Activated CD4-positive, alpha-beta memory T cell treated with anti-CD3 and anti-CD28 coated beads, Interleukin-2, amount 10 ng/mL, durations not matched to agents 7 days and 5 days (primary cell): ENCODE results near the gene MRLN. TPM values are rescaled to one million over a fixed set of nuclear protein-coding genes. Genes with fewer than 3 reads are reported as not detected.
"Not testable (repeated sequence)": the region's sequence is repeated elsewhere in the genome, so short reads cannot be mapped to it uniquely, and the experiment has no call there.

Source experiments
- CTCF ChIA-PET: fragments of 350-600 bp; sonication (Branson Sonifier 250); formaldehyde crosslinking; loops from one replicate; lab custom pipeline; 2021; ENCODE audit warnings: antibody characterized with exemption, inconsistent platforms; lab: Charles Lee
- POLR2A ChIA-PET: fragments of 350-600 bp; sonication (Branson Sonifier 250); formaldehyde crosslinking; loops from one replicate; lab custom pipeline; 2021; ENCODE audit warnings: antibody characterized with exemption; lab: Charles Lee
- DNase-seq: peaks from one replicate; pipeline ENCODE4 v3.0.0-alpha.2; 2020
- H3K27ac Mint-ChIP-seq: one replicate; pipeline ENCODE4 v1.8.0; 2021; ENCODE audit warnings: mild to moderate bottlenecking, mixed read lengths
- H3K27me3 Mint-ChIP-seq: one replicate; pipeline ENCODE4 v1.8.0; 2021; ENCODE audit warnings: mixed read lengths
- H3K36me3 Mint-ChIP-seq: one replicate; pipeline ENCODE4 v1.8.0; 2021; ENCODE audit warnings: low read depth, mixed read lengths
- H3K4me1 Mint-ChIP-seq: one replicate; pipeline ENCODE4 v1.8.0; 2021; ENCODE audit warnings: mixed read lengths
- H3K4me3 Mint-ChIP-seq: one replicate; pipeline ENCODE4 v1.8.0; 2021; ENCODE audit warnings: mild to moderate bottlenecking, mixed read lengths
- H3K9me3 Mint-ChIP-seq: one replicate; pipeline ENCODE4 v1.8.0; 2021; ENCODE audit warnings: mixed read lengths
- total RNA-seq, 2 experiments: library from RNA; stranded (reverse); gene quantifications; one replicate each; pipeline ENCODE4 v1.2.3, GENCODE V29; 2021

MRLN gene
- not detected for total RNA-seq

DNA sequence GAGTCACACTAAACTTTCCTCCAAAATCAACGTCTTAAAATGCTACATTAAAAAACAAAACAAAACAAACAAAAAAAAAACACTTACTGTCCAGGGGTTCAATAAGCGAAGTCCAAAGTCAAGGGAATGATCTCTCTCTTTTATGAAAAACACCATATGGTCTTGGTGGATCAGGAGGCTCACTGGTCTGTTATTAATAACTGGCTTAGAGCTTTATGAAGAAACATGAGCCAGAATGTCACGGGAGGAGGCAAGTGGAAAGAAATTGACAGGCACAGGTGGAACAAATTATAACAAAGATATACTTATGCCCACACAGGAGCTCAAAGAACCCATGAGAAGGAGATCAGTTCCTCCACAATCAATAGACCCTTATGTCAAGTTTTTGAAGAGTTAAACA, at the start of gene MRLN:
TSS of gene MRLN (minus strand) at position 189 of the 400 bp plus-strand sequence.
- no peak for DNase-seq
- H3K36me3 Mint-ChIP-seq, result no peaks in the 10 kb centered on the region
- no peak within 1 kb of the TSS for H3K27ac Mint-ChIP-seq
- no peak within 1 kb of the TSS for H3K4me3 Mint-ChIP-seq
- no peaks in the 10 kb centered on the region for H3K9me3 Mint-ChIP-seq
- CTCF ChIA-PET, result no interaction called here
- POLR2A ChIA-PET, result no interaction called here
- H3K4me1 Mint-ChIP-seq, result no peaks in the 10 kb centered on the region
- H3K27me3 Mint-ChIP-seq, result peaks cover 10% of the 10 kb centered on the region

DNA sequence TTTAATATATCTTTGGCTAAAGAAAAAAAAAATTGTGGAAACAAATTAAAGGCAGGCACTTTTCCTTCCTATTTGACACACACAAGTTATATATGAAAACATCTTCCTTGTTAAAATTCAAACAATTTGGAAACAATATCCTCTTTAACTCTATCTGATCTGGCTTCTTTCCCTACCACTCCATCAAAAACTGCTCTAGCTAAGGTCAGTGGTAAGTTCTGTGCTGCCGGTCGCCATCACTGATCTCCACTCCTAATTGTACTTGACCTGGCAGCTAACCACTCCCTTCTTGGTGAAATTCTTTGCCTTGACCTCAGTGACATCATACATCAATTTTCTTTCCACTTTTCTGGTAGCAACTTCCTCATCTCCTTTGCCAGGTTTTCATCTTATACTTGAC, 47.9 kb upstream of the MRLN start:
- H3K27ac Mint-ChIP-seq, result no peak overlapping the region
- H3K9me3 Mint-ChIP-seq, result no peaks in the 10 kb centered on the region
- no peak for DNase-seq
- CTCF ChIA-PET, result interaction anchor here (3.6 kb wide), 1 partner anchor 8 kb away, joined by 14 read pairs; no protein-coding TSS in a partner anchor
- H3K27me3 Mint-ChIP-seq, result no peaks in the 10 kb centered on the region
- peaks cover 52% of the 10 kb centered on the region for H3K36me3 Mint-ChIP-seq
- POLR2A ChIA-PET, result no interaction called here
- H3K4me3 Mint-ChIP-seq, result no peak overlapping the region
- peaks cover 3% of the 10 kb centered on the region for H3K4me1 Mint-ChIP-seq

GRCh38 chr10:59799421-59799820, 46.2 kb upstream of the MRLN start:
- no peaks in the 10 kb centered on the region for H3K27me3 Mint-ChIP-seq
- ChIA-PET POLR2A (interaction anchor here (1.2 kb wide), 1 partner anchor 20 kb away, joined by 3 read pairs; no protein-coding TSS in a partner anchor), CTCF (interaction anchor here (0.5 to 3.6 kb wide), 3 partner anchors 9 to 173 kb away, joined by 5 to 14 read pairs (median 7); no protein-coding TSS in a partner anchor)
- DNase-seq, result no peak
- no peaks in the 10 kb centered on the region for H3K9me3 Mint-ChIP-seq
- H3K36me3 Mint-ChIP-seq, result peaks cover 57% of the 10 kb centered on the region
- peaks cover 3% of the 10 kb centered on the region for H3K4me1 Mint-ChIP-seq
- no peak overlapping the region for H3K4me3 Mint-ChIP-seq
- H3K27ac Mint-ChIP-seq, result no peak overlapping the region

DNA sequence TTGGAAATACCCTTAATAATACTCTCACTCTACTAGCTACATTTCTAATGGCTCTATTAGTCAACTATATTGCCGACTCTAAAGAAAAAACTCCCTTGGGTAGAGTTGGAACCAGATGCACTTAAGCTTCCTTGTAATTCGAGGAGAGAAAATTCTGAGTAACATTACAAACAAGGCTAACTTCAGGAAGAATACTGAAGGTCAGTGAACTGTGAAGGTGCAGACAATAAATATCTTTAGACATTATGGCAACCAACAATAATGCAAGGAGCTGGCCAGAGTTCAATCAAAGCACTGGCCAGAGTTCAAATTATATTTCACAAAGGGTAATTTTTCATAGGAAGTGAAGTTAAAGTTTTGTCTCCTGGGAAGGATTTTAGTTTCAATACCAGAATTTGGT, 40.7 kb upstream of the MRLN start:
- Mint-ChIP-seq H3K9me3 (no peaks in the 10 kb centered on the region), H3K36me3 (peaks cover 59% of the 10 kb centered on the region), H3K27me3 (no peaks in the 10 kb centered on the region), H3K4me1 (no peaks in the 10 kb centered on the region), H3K27ac (no peak overlapping the region), H3K4me3 (no peak overlapping the region)
- ChIA-PET POLR2A (interaction anchor here (1.4 kb wide), 1 partner anchor 13 kb away, joined by 3 read pairs; no protein-coding TSS in a partner anchor), CTCF (no interaction called here)
- DNase-seq, result no peak

- H3K9me3 Mint-ChIP-seq, result no peaks in the 10 kb centered on the region
- DNase-seq, result no peak
- no peak overlapping the region for H3K4me3 Mint-ChIP-seq
- no peaks in the 10 kb centered on the region for H3K4me1 Mint-ChIP-seq
- H3K27me3 Mint-ChIP-seq, result no peaks in the 10 kb centered on the region
- ChIA-PET POLR2A (no interaction called here), CTCF (interaction anchor here (0.7 kb wide), 1 partner anchor 334 kb away, joined by 3 read pairs; no protein-coding TSS in a partner anchor)
- peaks cover 52% of the 10 kb centered on the region for H3K36me3 Mint-ChIP-seq
- no peak overlapping the region for H3K27ac Mint-ChIP-seq
Measured at GRCh38 chr10:59792812-59793211, 39.6 kb upstream of the MRLN start.

GRCh38 chr10:59791601-59792000, 38.3 kb upstream of the MRLN start:
- H3K27me3 Mint-ChIP-seq, result no peaks in the 10 kb centered on the region
- no peak overlapping the region for H3K4me3 Mint-ChIP-seq
- peaks cover 43% of the 10 kb centered on the region for H3K36me3 Mint-ChIP-seq
- no peaks in the 10 kb centered on the region for H3K9me3 Mint-ChIP-seq
- ChIA-PET POLR2A (no interaction called here), CTCF (no interaction called here)
- no peak for DNase-seq
- no peaks in the 10 kb centered on the region for H3K4me1 Mint-ChIP-seq
- no peak overlapping the region for H3K27ac Mint-ChIP-seq

DNA sequence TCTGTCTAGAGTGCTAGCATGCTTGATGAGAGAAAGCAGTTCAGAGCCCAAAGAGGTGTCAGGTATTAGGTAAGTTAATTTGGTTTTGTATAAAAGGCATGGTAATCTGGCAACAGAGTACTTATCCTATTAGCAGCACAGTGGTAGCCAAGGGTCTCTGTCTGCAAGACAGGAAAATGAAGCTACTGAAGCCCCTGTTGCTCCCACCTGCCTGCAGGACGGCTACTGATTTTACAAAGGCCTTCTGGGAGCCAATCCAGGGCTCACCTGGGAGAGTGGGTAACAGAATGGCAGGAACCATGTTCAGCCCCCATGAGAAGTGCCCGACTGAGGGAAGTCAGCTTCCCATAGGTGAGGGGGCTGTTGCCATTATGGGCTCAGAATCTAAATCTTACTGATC, 36.8 kb upstream of the MRLN start:
- H3K4me1 Mint-ChIP-seq, H3K27me3 Mint-ChIP-seq, H3K27ac Mint-ChIP-seq, CTCF ChIA-PET, POLR2A ChIA-PET, DNase-seq, H3K9me3 Mint-ChIP-seq, H3K4me3 Mint-ChIP-seq: not testable (repeated sequence)
- peaks cover 34% of the 10 kb centered on the region for H3K36me3 Mint-ChIP-seq

GRCh38 chr10:59788914-59789313, 35.7 kb upstream of the MRLN start:
- POLR2A ChIA-PET, H3K4me3 Mint-ChIP-seq, CTCF ChIA-PET, DNase-seq, H3K4me1 Mint-ChIP-seq, H3K27ac Mint-ChIP-seq, H3K27me3 Mint-ChIP-seq, H3K9me3 Mint-ChIP-seq: not testable (repeated sequence)
- H3K36me3 Mint-ChIP-seq, result peaks cover 23% of the 10 kb centered on the region

- H3K27me3 Mint-ChIP-seq, CTCF ChIA-PET, POLR2A ChIA-PET, H3K9me3 Mint-ChIP-seq, H3K4me1 Mint-ChIP-seq, H3K4me3 Mint-ChIP-seq, H3K36me3 Mint-ChIP-seq, H3K27ac Mint-ChIP-seq, DNase-seq: not testable (repeated sequence)
Measured at GRCh38 chr10:59787032-59787431, 33.8 kb upstream of the MRLN start.

DNA sequence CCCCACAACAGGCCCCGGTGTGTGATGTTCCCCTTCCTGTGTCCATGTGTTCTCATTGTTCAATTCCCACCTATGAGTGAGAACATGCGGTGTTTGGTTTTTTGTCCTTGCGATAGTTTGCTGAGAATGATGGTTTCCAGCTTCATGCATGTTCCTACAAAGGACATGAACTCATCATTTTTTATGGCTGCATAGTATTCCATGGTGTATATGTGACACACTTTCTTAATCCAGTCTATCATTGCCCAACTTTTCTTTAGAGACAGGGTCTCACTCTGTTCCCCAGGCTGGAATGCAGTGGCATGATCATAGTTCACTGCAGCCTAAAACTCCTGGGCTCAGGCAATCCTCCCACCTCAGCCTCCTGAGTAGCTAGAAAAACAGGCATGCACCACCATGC, 32.2 kb upstream of the MRLN start:
- H3K9me3 Mint-ChIP-seq, H3K27ac Mint-ChIP-seq, DNase-seq, H3K27me3 Mint-ChIP-seq, CTCF ChIA-PET, H3K36me3 Mint-ChIP-seq, H3K4me1 Mint-ChIP-seq, H3K4me3 Mint-ChIP-seq: not testable (repeated sequence)
- POLR2A ChIA-PET, result interaction anchor here (0.6 kb wide), 1 partner anchor 591 kb away, joined by 3 read pairs; no protein-coding TSS in a partner anchor

GRCh38 chr10:59781511-59781910, 28.3 kb upstream of the MRLN start:
- H3K27ac Mint-ChIP-seq, result no peak overlapping the region
- no peaks in the 10 kb centered on the region for H3K4me1 Mint-ChIP-seq

DNA sequence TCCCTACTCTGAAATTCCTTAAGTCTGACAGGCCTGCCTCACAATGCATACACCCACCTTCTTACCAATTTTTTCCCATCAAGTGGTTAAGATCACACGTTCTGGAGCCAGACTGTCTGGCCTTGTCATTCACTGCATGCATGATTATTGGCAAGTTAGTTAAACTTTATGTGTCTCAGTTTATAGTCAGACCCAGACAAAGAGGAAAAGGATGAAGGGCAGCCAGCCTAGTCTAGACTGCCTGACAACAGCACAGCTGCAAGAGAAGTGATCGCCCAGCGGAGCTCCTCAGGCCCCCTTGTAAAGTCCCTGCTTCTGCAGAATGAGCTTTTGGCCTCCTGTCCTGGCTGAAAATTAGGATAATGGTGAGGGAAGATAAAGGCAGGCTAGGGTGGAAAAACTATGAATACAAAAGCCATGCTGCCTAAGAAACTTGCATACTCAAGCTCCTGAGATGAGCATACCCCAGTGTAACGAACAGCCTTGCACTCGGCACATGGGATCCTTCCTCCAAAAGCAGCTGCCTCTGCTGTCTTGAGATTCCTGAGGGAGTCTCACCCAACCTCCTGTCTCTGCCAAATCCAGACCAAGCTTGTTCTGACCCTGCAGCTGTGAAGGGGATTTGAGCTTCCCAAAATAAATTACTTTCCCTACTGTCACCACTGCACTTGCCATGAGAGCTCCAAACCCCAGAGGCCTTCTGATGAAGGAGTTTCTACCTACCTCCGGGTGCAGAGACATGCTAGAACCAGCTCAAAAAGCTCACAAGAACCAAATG, 26.7 kb upstream of the MRLN start:
- Mint-ChIP-seq H3K4me1 (no peaks in the 10 kb centered on the region), H3K27ac (no peak overlapping the region), H3K9me3 (peaks cover 8% of the 10 kb centered on the region), H3K27me3 (no peaks in the 10 kb centered on the region), H3K4me3 (no peak overlapping the region), H3K36me3 (peaks cover 2% of the 10 kb centered on the region)
- no peak for DNase-seq
- POLR2A ChIA-PET, result interaction anchor here (1.3 kb wide), 1 partner anchor 20 kb away, joined by 3 read pairs; no protein-coding TSS in a partner anchor
- CTCF ChIA-PET, result no interaction called here

More at GRCh38 chr10:59781511-59781910, 28.3 kb upstream of the MRLN start:
- POLR2A ChIA-PET, result no interaction called here
- peaks cover 1% of the 10 kb centered on the region for H3K36me3 Mint-ChIP-seq
- no peaks in the 10 kb centered on the region for H3K27me3 Mint-ChIP-seq
- H3K9me3 Mint-ChIP-seq, result peaks cover 7% of the 10 kb centered on the region
- CTCF ChIA-PET, result no interaction called here
- no peak overlapping the region for H3K4me3 Mint-ChIP-seq
- no peak for DNase-seq

GRCh38 chr10:59774451-59774850, 21.2 kb upstream of the MRLN start:
- Mint-ChIP-seq H3K27ac (no peak overlapping the region), H3K27me3 (peaks cover 3% of the 10 kb centered on the region), H3K9me3 (peaks cover 5% of the 10 kb centered on the region), H3K36me3 (peaks cover 2% of the 10 kb centered on the region), H3K4me1 (no peaks in the 10 kb centered on the region), H3K4me3 (no peak overlapping the region)
- DNase-seq, result no peak
- ChIA-PET CTCF (interaction anchor here (0.6 to 0.9 kb wide), 2 partner anchors 148 to 452 kb away, joined by 3 to 5 read pairs; no protein-coding TSS in a partner anchor), POLR2A (no interaction called here)
